Panc1 (cell line): ENCODE data around the gene ARPC2.

Experiments used
- CTCF ChIP-seq: fragments of 450-650 bp; IDR thresholded peaks from 2 replicates; pipeline ENCODE4 v1.5.1; 2017; ENCODE audit warnings: mild to moderate bottlenecking
- POLR2AphosphoS5 ChIP-seq: IDR thresholded peaks from 2 replicates; pipeline ENCODE4 v1.6.1; 2012; ENCODE audit warnings: mild to moderate bottlenecking, low read depth, low read length, moderate library complexity
- SIN3A ChIP-seq: IDR thresholded peaks from 2 replicates; pipeline ENCODE4 v1.6.1; 2012; ENCODE audit warnings: low read depth, mild to moderate bottlenecking, low read length, moderate library complexity, borderline replicate concordance; ENCODE audit not compliant: insufficient read depth
- TCF7L2 ChIP-seq: IDR thresholded peaks from 2 replicates; pipeline ENCODE4 v1.6.1; 2011; ENCODE audit warnings: mild to moderate bottlenecking, low read depth, low read length, inconsistent platforms

GRCh38 chr2:218262237-218262600, 45.2 kb downstream of the ARPC2 start:
- TF ChIP-seq CTCF (no peak), TCF7L2 (no peak), SIN3A (no peak), POLR2AphosphoS5 (no peak)
